ENCODE results near the gene TBCEL.

The TBCEL gene

GRCh38 chr11:121127809-121128208 is 103.9 kb downstream of the TBCEL start:
- no peaks in the 10 kb centered on the region for H3K9me2 ChIP-seq (replicated peaks; ENCODE audit: insufficient read depth, low read length)
- no peaks in the 10 kb centered on the region for H3K4me1 ChIP-seq (ENCODE audit: low read length)
- no peaks in the 10 kb centered on the region for H3K79me2 ChIP-seq (ENCODE audit: low read length)
- H4K20me1 ChIP-seq (ENCODE audit: insufficient read depth, low read length), result no peaks in the 10 kb centered on the region
- no peak overlapping the region for H3K27ac ChIP-seq (ENCODE audit: low read length)
- H3K4me3 ChIP-seq (ENCODE audit: low read length), result no peak overlapping the region
- H3K9me3 ChIP-seq (replicated peaks; ENCODE audit: insufficient read depth, low read length), result no peaks in the 10 kb centered on the region
- no peak overlapping the region for H2AFZ ChIP-seq (ENCODE audit: low read length)
- no peak overlapping the region for H3K4me2 ChIP-seq (ENCODE audit: low read depth, low read length)
- no peaks in the 10 kb centered on the region for H3K36me3 ChIP-seq (replicated peaks; ENCODE audit: insufficient read depth, low read length)
- H3K9ac ChIP-seq (ENCODE audit: low read length), result no peak overlapping the region
- no peaks in the 10 kb centered on the region for H3F3A ChIP-seq (ENCODE audit: insufficient read depth, low read length)
- no peak for DNase-seq
- no peaks in the 10 kb centered on the region for H3K27me3 ChIP-seq (replicated peaks; ENCODE audit: insufficient read depth, low read length)
- TF ChIP-seq EZH2 (optimal IDR thresholded peaks at IDR 0.05; ENCODE audit: low read depth, low read length) (no peak), CTCF (IDR thresholded peaks at IDR 0.05; ENCODE audit: low read length) (no peak)

- DNase-seq, result no peak
- H4K20me1 ChIP-seq (ENCODE audit: insufficient read depth, low read length), result no peaks in the 10 kb centered on the region
These were observed 105.7 kb downstream of the TBCEL start for GRCh38 chr11:121129362-121130340.

GRCh38 chr11:121131656-121132055 is 107.8 kb downstream of the TBCEL start:
- H3K9ac ChIP-seq (ENCODE audit: low read length), result no peak overlapping the region
- no peak overlapping the region for H3K4me3 ChIP-seq (ENCODE audit: low read length)
- no peaks in the 10 kb centered on the region for H3K79me2 ChIP-seq (ENCODE audit: low read length)
- no peak for DNase-seq
- H3K9me3 ChIP-seq (replicated peaks; ENCODE audit: insufficient read depth, low read length), result no peaks in the 10 kb centered on the region
- H2AFZ ChIP-seq (ENCODE audit: low read length), result no peak overlapping the region
- no peaks in the 10 kb centered on the region for H3K9me2 ChIP-seq (replicated peaks; ENCODE audit: insufficient read depth, low read length)
- no peaks in the 10 kb centered on the region for H3K4me1 ChIP-seq (ENCODE audit: low read length)
- H3F3A ChIP-seq (ENCODE audit: insufficient read depth, low read length), result no peaks in the 10 kb centered on the region
- no peaks in the 10 kb centered on the region for H3K27me3 ChIP-seq (replicated peaks; ENCODE audit: insufficient read depth, low read length)
- no peaks in the 10 kb centered on the region for H3K36me3 ChIP-seq (replicated peaks; ENCODE audit: insufficient read depth, low read length)
- TF ChIP-seq EZH2phosphoT487 (IDR thresholded peaks at IDR 0.05; ENCODE audit: low read length) (no peak), EZH2 (optimal IDR thresholded peaks at IDR 0.05; ENCODE audit: low read depth, low read length) (no peak)
- no peak overlapping the region for H3K27ac ChIP-seq (ENCODE audit: low read length)
- no peak overlapping the region for H3K4me2 ChIP-seq (ENCODE audit: low read depth, low read length)
- no peaks in the 10 kb centered on the region for H4K20me1 ChIP-seq (ENCODE audit: insufficient read depth, low read length)

More at GRCh38 chr11:121129362-121130340, 105.7 kb downstream of the TBCEL start:
- Histone ChIP-seq H2AFZ (ENCODE audit: low read length) (no peak overlapping the region), H3K4me2 (ENCODE audit: low read depth, low read length) (no peak overlapping the region), H3K4me1 (ENCODE audit: low read length) (no peaks in the 10 kb centered on the region), H3K27ac (ENCODE audit: low read length) (no peak overlapping the region), H3K9me3 (replicated peaks; ENCODE audit: insufficient read depth, low read length) (no peaks in the 10 kb centered on the region), H3K4me3 (ENCODE audit: low read length) (no peak overlapping the region), H3K27me3 (replicated peaks; ENCODE audit: insufficient read depth, low read length) (no peaks in the 10 kb centered on the region), H3K79me2 (ENCODE audit: low read length) (no peaks in the 10 kb centered on the region), H3F3A (ENCODE audit: insufficient read depth, low read length) (no peaks in the 10 kb centered on the region), H3K9ac (ENCODE audit: low read length) (no peak overlapping the region), H3K36me3 (replicated peaks; ENCODE audit: insufficient read depth, low read length) (no peaks in the 10 kb centered on the region), H3K9me2 (replicated peaks; ENCODE audit: insufficient read depth, low read length) (no peaks in the 10 kb centered on the region)
- TF ChIP-seq EZH2 (optimal IDR thresholded peaks at IDR 0.05; ENCODE audit: low read depth, low read length) (no peak), CTCF (IDR thresholded peaks at IDR 0.05; ENCODE audit: low read length) (no peak), EZH2phosphoT487 (IDR thresholded peaks at IDR 0.05; ENCODE audit: low read length) (no peak)
